NOMO-1 treated with dmso at 0.1 percent for 144 hours (cell line): Measurements from ENCODE around the gene CTRB2.

Experiments
- DNase-seq: peaks from one replicate; lab custom pipeline; 2025; ENCODE audit not compliant: unreplicated experiment; lab: John Stamatoyannopoulos, UW

The CTRB2 gene

GRCh38 chr16:75179208-75179607 lies 27.8 kb downstream of the CTRB2 start:
- DNase-seq: no peak

- no peak for DNase-seq
These were observed 30.0 kb downstream of the CTRB2 start for GRCh38 chr16:75176926-75177325.

GRCh38 chr16:75175074-75175473 lies 31.9 kb downstream of the CTRB2 start:
- no peak for DNase-seq

GRCh38 chr16:75172578-75172977 lies 34.4 kb downstream of the CTRB2 start:
- no peak for DNase-seq

GRCh38 chr16:75169899-75170405 lies 37.0 kb downstream of the CTRB2 start:
- no peak for DNase-seq

- no peak for DNase-seq
These were observed 46.6 kb downstream of the CTRB2 start for GRCh38 chr16:75160386-75160785.
